H1 (cell line): ENCODE results near the gene MOV10L1. TPM values are rescaled to one million over a fixed set of nuclear protein-coding genes. Genes with fewer than 3 reads are reported as not detected.

Experiments used
- CTCF ChIA-PET: fragments of 300-600 bp; sonication (Branson Sonifier 250); formaldehyde crosslinking; loops from one replicate; lab custom pipeline; 2021; ENCODE audit not compliant: partially characterized antibody; lab: Charles Lee
- POLR2A ChIA-PET: fragments of 300-600 bp; sonication (Branson Sonifier 250); formaldehyde crosslinking; loops from one replicate; lab custom pipeline; 2021; ENCODE audit warnings: inconsistent platforms; ENCODE audit not compliant: partially characterized antibody; lab: Charles Lee
- DNase-seq, 2 experiments: peaks; one replicate each; pipeline versions ENCODE4 v3.0.0 to v3.0.0-alpha.2; 2010 to 2022; ENCODE audit warnings: low spot score in 2 of 2, low read depth in 1 of 2, mixed read lengths in 1 of 2
- FAIRE-seq: peaks from 2 replicates; lab custom pipeline; 2011; peaks lifted over from hg19 to GRCh38; lab: Jason Lieb, UNC
- H2AFZ ChIP-seq: 2 replicates; pipeline ENCODE4 v1.8.1; 2012; ENCODE audit warnings: low read length, inconsistent platforms
- H2AK5ac ChIP-seq: 2 replicates; pipeline ENCODE4 v1.6.1; 2013; ENCODE audit warnings: low read depth, low read length
- H2BK120ac ChIP-seq: replicated peaks from 2 replicates; pipeline ENCODE3; 2013; ENCODE audit warnings: low read depth, low read length, inconsistent platforms
- H2BK12ac ChIP-seq: 2 replicates; pipeline ENCODE4 v1.6.1; 2013; ENCODE audit warnings: low read depth, low read length
- H2BK15ac ChIP-seq: 2 replicates; pipeline ENCODE4 v1.6.1; 2013; ENCODE audit warnings: low read length
- H2BK20ac ChIP-seq: 2 replicates; pipeline ENCODE4 v1.6.1; 2013; ENCODE audit warnings: low read length
- H2BK5ac ChIP-seq: 2 replicates; pipeline ENCODE4 v1.6.1; 2013; ENCODE audit warnings: low read depth, low read length
- H3K14ac ChIP-seq: 2 replicates; pipeline ENCODE4 v1.6.1; 2013; ENCODE audit warnings: inconsistent platforms; ENCODE audit not compliant: insufficient read length
- H3K18ac ChIP-seq: 2 replicates; pipeline ENCODE4 v1.6.1; 2013; ENCODE audit warnings: low read length; ENCODE audit errors: extremely low read depth
- H3K23ac ChIP-seq: 2 replicates; pipeline ENCODE4 v1.6.1; 2013; ENCODE audit warnings: inconsistent platforms; ENCODE audit not compliant: insufficient read length
- H3K23me2 ChIP-seq: 2 replicates; pipeline ENCODE4 v1.6.1; 2013; ENCODE audit warnings: low read depth, low read length
- H3K27ac ChIP-seq: 2 replicates; pipeline ENCODE4 v1.6.1; 2011; ENCODE audit warnings: low read depth, low read length, inconsistent platforms
- H3K27me3 ChIP-seq, 4 experiments: replicated peaks in 1 of 4; 1 replicate in 1 of 4; 2 replicates in 3 of 4; pipeline versions ENCODE4 v1.6.1 to v1.8.1; 2011 to 2013; ENCODE audit warnings: low read length in 3 of 4, mild to moderate bottlenecking in 3 of 4, inconsistent platforms in 2 of 4, mixed read lengths in 2 of 4, moderate library complexity in 1 of 4; ENCODE audit not compliant: control insufficient read depth in 3 of 4, insufficient read depth in 3 of 4; ENCODE audit errors: extremely low read depth in 1 of 4
- H3K36me3 ChIP-seq, 4 experiments: 2 replicates each; pipeline versions ENCODE4 v1.6.1 to v1.8.1; 2011 to 2013; ENCODE audit warnings: mild to moderate bottlenecking in 4 of 4, low read length in 3 of 4, moderate library complexity in 2 of 4, control low read depth in 1 of 4, inconsistent platforms in 1 of 4; ENCODE audit not compliant: insufficient read depth in 4 of 4, control insufficient read depth in 2 of 4
- H3K4ac ChIP-seq: replicated peaks from 2 replicates; pipeline ENCODE3; 2013; ENCODE audit warnings: low read length, low read depth, mixed read lengths, inconsistent platforms; ENCODE audit not compliant: insufficient read length
- H3K4me1 ChIP-seq, 4 experiments: replicated peaks in 1 of 4; 1 replicate in 1 of 4; 2 replicates in 3 of 4; pipeline versions ENCODE4 v1.6.1 to v1.8.1; 2011 to 2013; ENCODE audit warnings: low read length in 3 of 4, inconsistent platforms in 2 of 4, mixed read lengths in 1 of 4; ENCODE audit not compliant: insufficient read depth in 4 of 4, control insufficient read depth in 3 of 4
- H3K4me2 ChIP-seq, 2 experiments: 2 replicates each; pipeline versions ENCODE4 v1.6.1 to v1.8.1; 2011 to 2013; ENCODE audit warnings: low read depth in 2 of 2, low read length in 2 of 2, control low read depth in 1 of 2, inconsistent platforms in 1 of 2, mild to moderate bottlenecking in 1 of 2; ENCODE audit not compliant: insufficient read depth in 1 of 2
- H3K4me3 ChIP-seq, 4 experiments: fragments of 200-600, 300-600 bp in 1 of 4; sonication (generic), shearing (Covaris generic), sonication (Bioruptor Twin) in 1 of 4; 2 replicates each; pipeline versions ENCODE4 v1.5.1 to v1.8.1; 2011 to 2016; ENCODE audit warnings: low read length in 4 of 4, low read depth in 3 of 4, control low read depth in 2 of 4, inconsistent platforms in 2 of 4, mild to moderate bottlenecking in 2 of 4, mixed read lengths in 1 of 4, moderate library complexity in 1 of 4; ENCODE audit not compliant: insufficient read depth in 2 of 4; ENCODE audit errors: extremely low read depth in 1 of 4
- H3K56ac ChIP-seq: replicated peaks from 2 replicates; pipeline ENCODE3; 2013; ENCODE audit warnings: low read depth, mild to moderate bottlenecking, mixed read lengths, low read length, inconsistent platforms; ENCODE audit not compliant: insufficient read length
- H3K79me1 ChIP-seq: 2 replicates; pipeline ENCODE4 v1.6.1; 2013; ENCODE audit warnings: low read depth, low read length, control low read depth
- H3K79me2 ChIP-seq, 2 experiments: 2 replicates each; pipeline versions ENCODE4 v1.6.1 to v1.8.1; 2012 to 2013; ENCODE audit warnings: low read length in 2 of 2, mild to moderate bottlenecking in 2 of 2, inconsistent platforms in 1 of 2; ENCODE audit not compliant: insufficient read depth in 2 of 2, control insufficient read depth in 1 of 2
- H3K9ac ChIP-seq, 4 experiments: replicated peaks in 1 of 4; 1 replicate in 1 of 4; 2 replicates in 3 of 4; pipeline versions ENCODE4 v1.6.1 to v1.8.1; 2011 to 2013; ENCODE audit warnings: low read depth in 3 of 4, low read length in 3 of 4, control low read depth in 2 of 4, mild to moderate bottlenecking in 2 of 4, moderate library complexity in 2 of 4, inconsistent platforms in 1 of 4; ENCODE audit errors: extremely low read depth in 1 of 4
- H3K9me3 ChIP-seq, 2 experiments: 2 replicates each; pipeline versions ENCODE4 v1.6.1 to v1.8.1; 2012 to 2013; ENCODE audit warnings: mild to moderate bottlenecking in 2 of 2, moderate library complexity in 2 of 2, control low read depth in 1 of 2, inconsistent platforms in 1 of 2, low read depth in 1 of 2, low read length in 1 of 2, mixed read lengths in 1 of 2; ENCODE audit not compliant: insufficient read depth in 2 of 2
- H4K20me1 ChIP-seq, 2 experiments: replicated peaks in 1 of 2; 2 replicates each; pipeline versions ENCODE3 to v1.8.1; 2011 to 2013; ENCODE audit warnings: inconsistent platforms in 2 of 2, low read length in 2 of 2, mild to moderate bottlenecking in 1 of 2; ENCODE audit not compliant: insufficient read depth in 2 of 2, control insufficient read depth in 1 of 2
- H4K5ac ChIP-seq: 2 replicates; pipeline ENCODE4 v1.6.1; 2013; ENCODE audit warnings: low read length, low read depth, mixed read lengths, inconsistent platforms; ENCODE audit not compliant: insufficient read length
- H4K8ac ChIP-seq: 2 replicates; pipeline ENCODE4 v1.8.0; 2013; ENCODE audit warnings: mild to moderate bottlenecking, moderate library complexity, low read length, inconsistent platforms; ENCODE audit not compliant: insufficient read depth; ENCODE audit errors: extremely low read depth
- H4K91ac ChIP-seq: replicated peaks from 2 replicates; pipeline ENCODE3; 2013; ENCODE audit warnings: low read length, mixed read lengths, inconsistent platforms; ENCODE audit not compliant: insufficient read length
- BACH1 ChIP-seq: IDR thresholded peaks from 2 replicates; pipeline ENCODE4 v1.6.1; 2012; ENCODE audit warnings: low read length, improper control_type of control experiment
- CBX5 ChIP-seq: fragments of 300-800, 300-1000 bp; sonication (generic); IDR thresholded peaks from 2 replicates; pipeline ENCODE4 v1.7.1; 2016; ENCODE audit warnings: antibody characterized with exemption, low read length, low read depth
- CBX8 ChIP-seq: fragments of 300-800, 300-1000 bp; sonication (generic); IDR thresholded peaks from 2 replicates; pipeline ENCODE4 v1.7.1; 2016; ENCODE audit warnings: low read depth, low read length, borderline replicate concordance
- EGR1 ChIP-seq: IDR thresholded peaks from 2 replicates; pipeline ENCODE4 v1.6.1; 2011; ENCODE audit warnings: low read depth, low read length, borderline replicate concordance
- EP300 ChIP-seq, 2 experiments: IDR thresholded peaks; 1 replicate in 1 of 2; 2 replicates in 1 of 2; pipeline ENCODE4 v1.6.1; 2011 to 2012; ENCODE audit warnings: low read depth in 2 of 2, low read length in 2 of 2, mild to moderate bottlenecking in 2 of 2, borderline replicate concordance in 1 of 2, inconsistent platforms in 1 of 2, moderate library complexity in 1 of 2
- GABPA ChIP-seq: IDR thresholded peaks from 2 replicates; pipeline ENCODE4 v1.6.1; 2011; ENCODE audit warnings: mild to moderate bottlenecking, low read length, moderate library complexity, borderline replicate concordance; ENCODE audit not compliant: insufficient read depth
- JUN ChIP-seq: IDR thresholded peaks from 2 replicates; pipeline ENCODE4 v1.6.1; 2011; ENCODE audit warnings: low read depth, mild to moderate bottlenecking, improper control_type of control experiment, low read length
- JUND ChIP-seq: IDR thresholded peaks from 2 replicates; pipeline ENCODE4 v1.6.1; 2011; ENCODE audit warnings: mild to moderate bottlenecking, improper control_type of control experiment, low read length
- KDM5A ChIP-seq: fragments of 200-600 bp; IDR thresholded peaks from 2 replicates; pipeline ENCODE4 v1.7.1; 2012; ENCODE audit warnings: mild to moderate bottlenecking, low read length, inconsistent platforms, mixed read lengths
- RAD21 ChIP-seq, 2 experiments: IDR thresholded peaks in 1 of 2; conservative IDR thresholded peaks in 1 of 2; 2 replicates each; pipeline ENCODE4 v1.6.1; 2011; ENCODE audit warnings: low read depth in 2 of 2, low read length in 2 of 2, improper control_type of control experiment in 1 of 2, inconsistent platforms in 1 of 2, mild to moderate bottlenecking in 1 of 2, moderate library complexity in 1 of 2
- RFX5 ChIP-seq: IDR thresholded peaks from 2 replicates; pipeline ENCODE4 v1.6.1; 2011; ENCODE audit warnings: low read depth, low read length, improper control_type of control experiment, borderline replicate concordance
- RNF2 ChIP-seq: fragments of 200-900, 300-1000 bp; sonication (generic); IDR thresholded peaks from 2 replicates; pipeline ENCODE4 v1.7.1; 2016; ENCODE audit warnings: borderline replicate concordance, low read depth, mild to moderate bottlenecking, antibody characterized with exemption, low read length; ENCODE audit not compliant: poor library complexity, severe bottlenecking; ENCODE audit errors: missing control alignments
- WGBS, 2 experiments: shearing (Covaris generic) in 1 of 2; methylation state at CpG; one replicate each; pipeline versions ENCODE4 v1.1.6 to v1.1.7; 2013 to 2015; ENCODE audit warnings: low lambda C conversion rate in 2 of 2, mixed read lengths in 2 of 2, inconsistent platforms in 1 of 2, low coverage in 1 of 2, missing lambda C conversion rate in 1 of 2; ENCODE audit not compliant: insufficient replicate concordance in 2 of 2, insufficient coverage in 1 of 2, insufficient read length in 1 of 2; ENCODE audit errors: extremely low coverage in 1 of 2, missing lambda C conversion rate in 1 of 2; 5-methylcytosine and 5-hydroxymethylcytosine counted together
- polyA plus RNA-seq, 7 experiments: library from polyadenylated mRNA; depleted of rRNA in 3 of 7; stranded (reverse) in 5 of 7; unstranded in 2 of 7; fragments of >200 nt in 5 of 7; fragments of 200-250 nt in 2 of 7; gene quantifications; 1 replicate in 5 of 7; 2 replicates in 1 of 7; 4 replicates in 1 of 7; pipeline versions ENCODE4 v1.2.1 to v1.2.3, GENCODE V29; 2011 to 2013; ENCODE audit warnings: missing spikeins in 2 of 7, mixed read lengths in 2 of 7
- total RNA-seq: library from RNA; stranded (reverse); fragmentation: NEBNext Ultra II Directional; extraction: Animal tissue kit (Norgen Biotek cat#: 25700); gene quantifications from 2 replicates; pipeline ENCODE4 v1.2.1, GENCODE V29; 2021

MOV10L1 gene
- total and polyA plus RNA-seq, 2 of the 8 experiments (the other 6 are each of a cell fraction or from before 2014, with no cell fraction given): 0.32 TPM; not detected in 1

DNA sequence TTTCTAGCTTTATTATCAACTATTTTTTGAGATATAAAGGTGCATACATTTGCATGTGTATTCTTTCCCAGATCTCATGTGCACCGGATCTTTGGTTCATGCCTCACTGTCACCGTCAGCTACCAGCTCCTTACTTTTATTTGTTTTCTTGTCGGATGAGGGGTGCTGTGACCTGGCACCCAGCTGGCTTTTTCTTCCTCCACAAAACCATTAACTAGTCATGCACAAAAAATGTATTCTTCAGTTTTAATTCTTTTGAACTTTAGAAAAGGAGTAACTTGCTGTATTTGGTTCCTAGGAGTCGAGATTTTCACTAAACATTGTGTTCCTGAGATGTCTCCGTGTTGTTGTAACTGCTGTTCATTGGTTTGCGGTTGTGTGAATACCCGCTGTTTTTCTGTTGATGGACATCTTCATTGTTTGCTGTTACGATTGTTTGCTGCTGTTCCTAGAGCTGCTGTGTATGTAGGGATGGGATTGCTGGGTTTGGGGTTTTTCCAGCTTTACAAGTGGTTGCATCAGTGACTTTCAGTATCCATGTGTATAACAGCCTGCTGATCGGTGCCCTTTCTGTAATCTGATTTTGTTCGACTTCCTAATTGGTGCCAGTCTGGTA is 39.4 kb downstream of the MOV10L1 start:
- POLR2A ChIA-PET: no interaction called here
- H3K9me3 ChIP-seq: no peaks in the 10 kb centered on the region
- CTCF ChIA-PET: interaction anchor here (0.8 to 1.8 kb wide), 2 partner anchors 12 to 19 kb away, joined by 3 to 6 read pairs; no protein-coding TSS in a partner anchor
- no peaks in the 10 kb centered on the region for H4K20me1 ChIP-seq
- H2BK20ac ChIP-seq: no peak overlapping the region
- H2AK5ac ChIP-seq: no peak overlapping the region
- H2BK15ac ChIP-seq: no peak overlapping the region
- H3K79me1 ChIP-seq: no peaks in the 10 kb centered on the region
- no peaks in the 10 kb centered on the region for H3K79me2 ChIP-seq
- no peak overlapping the region for H3K18ac ChIP-seq
- H3K23ac ChIP-seq: no peak overlapping the region
- no peak overlapping the region for H3K4me3 ChIP-seq
- WGBS, 2 experiments: 88% methylated on average over 10 of the region's 10 CpGs; no CpG with 5 or more reads in 1 of the 2 experiments
- no peak overlapping the region for H3K4ac ChIP-seq
- H3K4me2 ChIP-seq: no peak overlapping the region
- no peak overlapping the region for H2BK12ac ChIP-seq
- no peak overlapping the region for H3K56ac ChIP-seq
- H3K27ac ChIP-seq: no peak overlapping the region
- no peaks in the 10 kb centered on the region for H3K36me3 ChIP-seq
- no peak overlapping the region for H4K8ac ChIP-seq
- no peak overlapping the region for H2AFZ ChIP-seq
- H3K27me3 ChIP-seq: no peaks in the 10 kb centered on the region
- H2BK120ac ChIP-seq: no peak overlapping the region
- no peak overlapping the region for H4K5ac ChIP-seq
- DNase-seq (no peak), FAIRE-seq (no peak)
- no peak overlapping the region for H3K9ac ChIP-seq
- H3K4me1 ChIP-seq: no peaks in the 10 kb centered on the region
- no peak overlapping the region for H4K91ac ChIP-seq
- no peaks in the 10 kb centered on the region for H3K23me2 ChIP-seq
- no peak overlapping the region for H2BK5ac ChIP-seq
- no peak overlapping the region for H3K14ac ChIP-seq
- TF ChIP-seq RAD21 (IDR thresholded peaks at IDR 0.05 in 1 of 2, conservative IDR thresholded peaks at IDR 0.05 in 1 of 2; ENCODE audit: low read depth in 2 of 2, low read length in 2 of 2) (no peak), EP300 (IDR thresholded peaks at IDR 0.05; ENCODE audit: borderline replicate concordance in 1 of 2, low read depth in 2 of 2, low read length in 2 of 2) (no peak), BACH1 (no peak), EGR1 (no peak), GABPA (no peak), KDM5A (no peak), CBX8 (no peak), JUN (no peak), RNF2 (no peak), RFX5 (no peak), JUND (no peak), CBX5 (no peak)
